SK-N-MC (cell line): ENCODE results near the gene NCOA5.

Experiments
- DNase-seq: peaks from one replicate; pipeline ENCODE4 v3.0.0-alpha.2; 2011; ENCODE audit warnings: low read depth, low spot score
- H3K27ac ChIP-seq: fragments of 200-600 bp; sonication (generic); 2 replicates; pipeline ENCODE4 v1.5.1; 2016; ENCODE audit warnings: mixed run types
- H3K36me3 ChIP-seq: fragments of 200-600 bp; sonication (generic); 2 replicates; pipeline ENCODE4 v1.6.1; 2017; ENCODE audit warnings: antibody characterized with exemption, low read length, mixed read lengths; ENCODE audit not compliant: insufficient read depth
- H3K4me3 ChIP-seq: fragments of 200-600 bp; sonication (generic); 2 replicates; pipeline ENCODE4 v1.5.1; 2016
- H3K9ac ChIP-seq: fragments of 200-600 bp; sonication (generic); 2 replicates; pipeline ENCODE4 v1.8.0; 2017; ENCODE audit warnings: mixed run types, mixed read lengths; ENCODE audit not compliant: insufficient read length
- H3K9me3 ChIP-seq: fragments of 200-600 bp; sonication (generic); 2 replicates; pipeline ENCODE4 v1.6.1; 2017; ENCODE audit warnings: low read depth, mild to moderate bottlenecking, antibody characterized with exemption, low read length, moderate library complexity, mixed read lengths
- EZH2 ChIP-seq: fragments of 200-600 bp; sonication (generic); IDR thresholded peaks from one replicate; pipeline ENCODE4 v1.6.1; 2017; ENCODE audit warnings: antibody characterized with exemption
- FOXP2 ChIP-seq: optimal IDR thresholded peaks from 2 replicates; pipeline ENCODE3; 2011; ENCODE audit warnings: mild to moderate bottlenecking, moderate library complexity; ENCODE audit not compliant: insufficient read depth; ENCODE audit errors: extremely low read length, control extremely low read depth
- POLR2AphosphoS5 ChIP-seq: IDR thresholded peaks from 2 replicates; pipeline ENCODE4 v1.6.1; 2012; ENCODE audit warnings: mild to moderate bottlenecking, low read depth, low read length, borderline replicate concordance

The NCOA5 gene

DNA sequence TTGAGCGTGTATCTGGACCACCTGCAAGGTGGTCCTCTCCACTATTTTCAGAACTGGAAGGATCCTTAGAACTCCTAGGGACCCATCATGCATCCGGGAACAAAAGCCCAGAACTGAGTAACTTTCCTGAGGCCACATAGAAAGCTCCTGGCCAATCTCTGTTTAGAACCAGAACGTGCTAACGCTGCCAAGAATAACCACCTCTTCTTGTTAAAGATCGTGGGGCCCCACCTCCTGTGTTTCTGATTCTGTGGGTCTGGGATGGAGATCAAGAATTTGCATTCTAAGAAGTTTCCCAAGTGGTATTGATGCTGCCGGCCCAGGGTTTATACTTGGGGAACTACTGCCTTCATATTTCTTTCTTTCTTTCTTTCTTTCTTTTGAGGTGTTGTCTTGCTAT lies 41.6 kb upstream of the NCOA5 start:
- Histone ChIP-seq H3K9ac (no peak overlapping the region), H3K36me3 (no peaks in the 10 kb centered on the region), H3K9me3 (no peaks in the 10 kb centered on the region), H3K4me3 (no peak overlapping the region), H3K27ac (no peak overlapping the region)
- no peak for DNase-seq
- TF ChIP-seq EZH2 (no peak), FOXP2 (no peak), POLR2AphosphoS5 (no peak)

DNA sequence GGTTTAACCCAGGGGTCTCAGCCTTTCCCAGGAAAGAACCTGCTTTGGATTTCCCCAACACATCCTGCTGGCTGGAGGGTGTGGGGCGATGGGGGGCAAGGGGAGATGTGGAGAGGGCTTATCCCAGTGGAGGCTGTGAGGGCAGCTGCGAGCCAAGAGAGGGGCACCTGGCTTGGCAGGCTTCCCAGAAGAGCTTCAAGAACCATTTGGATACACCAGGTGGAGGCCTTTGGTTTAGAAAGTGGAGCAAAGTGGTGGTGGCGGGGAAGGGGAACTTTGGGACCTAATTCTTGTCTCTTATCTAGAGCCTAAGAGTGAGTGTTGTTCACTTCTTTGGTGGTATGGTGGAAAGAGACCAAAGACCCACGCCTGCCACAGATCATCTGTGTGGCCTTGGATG lies 40.8 kb upstream of the NCOA5 start:
- Histone ChIP-seq H3K36me3 (no peaks in the 10 kb centered on the region), H3K4me3 (no peak overlapping the region), H3K9me3 (no peaks in the 10 kb centered on the region), H3K27ac (no peak overlapping the region), H3K9ac (no peak overlapping the region)
- no peak for TF ChIP-seq EZH2
- TF ChIP-seq POLR2AphosphoS5, result no peak
- no peak for TF ChIP-seq FOXP2
- no peak for DNase-seq

DNA sequence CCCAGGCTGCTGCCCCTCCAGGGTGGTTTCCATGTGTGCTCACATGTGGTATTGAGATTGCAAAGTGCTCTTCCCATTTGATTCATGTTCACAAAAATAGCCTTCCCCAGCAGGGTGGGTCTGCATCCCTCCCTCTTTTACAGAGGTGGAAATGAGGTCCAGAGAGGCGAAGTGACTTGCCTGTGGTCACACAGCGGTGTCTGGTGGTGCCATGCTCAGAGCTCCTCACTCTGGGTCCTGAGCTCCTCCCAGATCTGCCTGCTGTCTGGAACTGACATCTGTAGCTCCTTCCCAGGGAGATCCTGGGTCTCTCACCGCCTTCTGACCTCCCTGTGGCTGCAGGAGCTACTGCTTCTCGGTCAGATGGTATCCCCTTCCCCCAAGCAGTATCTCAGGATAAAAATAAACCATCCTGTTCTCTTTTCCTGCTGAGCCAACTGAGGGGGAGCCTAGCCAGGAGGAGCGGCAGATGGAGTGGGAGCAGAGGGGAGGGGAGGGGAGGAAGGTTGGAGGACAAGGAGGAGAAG lies 40.3 kb upstream of the NCOA5 start:
- TF ChIP-seq EZH2 (no peak), POLR2AphosphoS5 (no peak), FOXP2 (no peak)
- no peak overlapping the region for H3K4me3 ChIP-seq
- no peaks in the 10 kb centered on the region for H3K9me3 ChIP-seq
- no peak for DNase-seq
- no peaks in the 10 kb centered on the region for H3K36me3 ChIP-seq
- H3K9ac ChIP-seq, result no peak overlapping the region
- H3K27ac ChIP-seq, result no peak overlapping the region

DNA sequence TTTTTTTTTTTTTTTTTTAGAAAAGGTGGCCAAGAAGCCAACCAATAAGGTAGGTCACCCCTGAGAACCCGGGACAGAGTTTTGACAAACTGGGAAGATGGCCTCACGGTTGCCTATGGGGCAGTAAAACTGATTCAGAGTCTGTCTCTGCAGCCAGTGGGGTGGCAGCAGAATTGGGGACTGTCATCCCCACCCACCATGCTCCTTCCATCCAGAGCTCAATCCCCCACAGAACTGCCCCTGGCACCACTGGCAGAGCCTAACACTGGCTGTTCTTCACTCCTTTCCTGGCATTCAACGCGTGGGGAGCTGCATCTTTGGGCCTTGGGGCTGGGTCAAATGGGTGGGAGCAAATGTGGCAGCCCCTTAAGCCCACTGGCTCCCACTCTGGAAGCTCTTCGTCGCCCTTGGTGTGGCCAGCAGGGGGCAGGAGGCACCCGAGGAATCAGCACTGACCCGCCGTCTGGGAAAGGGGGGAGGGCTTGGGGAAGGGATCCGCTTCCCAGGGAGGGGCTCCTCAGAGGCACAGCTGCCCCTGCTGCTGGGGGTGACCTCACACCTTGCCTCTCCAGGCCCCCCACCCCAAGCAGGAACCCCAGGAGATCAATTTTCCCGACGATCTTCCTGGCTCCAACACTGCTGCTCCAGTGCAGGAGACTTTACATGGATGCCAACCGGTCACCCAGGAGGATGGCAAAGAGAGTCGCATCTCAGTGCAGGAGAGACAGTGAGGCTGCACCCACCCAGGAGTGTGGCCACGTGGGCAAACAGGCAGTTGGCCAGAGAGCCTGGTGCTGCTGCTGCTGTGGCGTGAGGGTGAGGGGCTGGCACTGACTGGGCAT lies 38.8 kb upstream of the NCOA5 start:
- H3K9me3 ChIP-seq, result no peaks in the 10 kb centered on the region
- H3K36me3 ChIP-seq, result no peaks in the 10 kb centered on the region
- no peak overlapping the region for H3K4me3 ChIP-seq
- H3K9ac ChIP-seq, result no peak overlapping the region
- TF ChIP-seq FOXP2 (no peak), EZH2 (no peak)
- no peak for DNase-seq
- H3K27ac ChIP-seq, result no peak overlapping the region

DNA sequence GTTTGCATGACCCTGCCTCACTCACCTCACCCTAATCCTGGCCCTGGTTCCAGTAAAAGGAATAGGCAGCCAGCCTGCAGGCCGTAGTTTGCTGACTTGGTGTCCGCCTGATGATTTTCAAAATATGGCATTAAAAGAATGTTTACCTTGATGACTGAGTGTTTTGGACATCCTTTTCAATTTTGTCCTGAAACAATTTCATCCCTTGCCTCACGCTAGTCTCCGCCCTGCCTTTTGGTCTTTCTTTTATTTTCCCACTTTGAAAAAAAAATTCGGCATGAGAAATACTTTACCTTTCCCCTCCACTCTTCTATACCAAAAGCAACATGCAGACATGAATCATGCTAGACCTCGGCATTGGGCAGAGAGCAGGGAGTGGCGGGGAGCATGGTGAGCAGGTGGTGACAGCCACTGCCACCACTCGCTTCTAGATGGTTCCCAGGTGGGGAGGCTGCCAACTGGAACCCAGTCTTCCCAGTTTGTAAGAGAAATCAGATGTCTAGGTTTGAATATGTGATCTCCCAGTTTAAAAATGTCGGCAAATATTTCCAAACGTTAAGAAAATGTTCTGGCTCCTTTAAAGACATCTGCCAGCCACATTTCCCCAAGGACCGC lies 37.7 kb upstream of the NCOA5 start:
- no peak for DNase-seq

DNA sequence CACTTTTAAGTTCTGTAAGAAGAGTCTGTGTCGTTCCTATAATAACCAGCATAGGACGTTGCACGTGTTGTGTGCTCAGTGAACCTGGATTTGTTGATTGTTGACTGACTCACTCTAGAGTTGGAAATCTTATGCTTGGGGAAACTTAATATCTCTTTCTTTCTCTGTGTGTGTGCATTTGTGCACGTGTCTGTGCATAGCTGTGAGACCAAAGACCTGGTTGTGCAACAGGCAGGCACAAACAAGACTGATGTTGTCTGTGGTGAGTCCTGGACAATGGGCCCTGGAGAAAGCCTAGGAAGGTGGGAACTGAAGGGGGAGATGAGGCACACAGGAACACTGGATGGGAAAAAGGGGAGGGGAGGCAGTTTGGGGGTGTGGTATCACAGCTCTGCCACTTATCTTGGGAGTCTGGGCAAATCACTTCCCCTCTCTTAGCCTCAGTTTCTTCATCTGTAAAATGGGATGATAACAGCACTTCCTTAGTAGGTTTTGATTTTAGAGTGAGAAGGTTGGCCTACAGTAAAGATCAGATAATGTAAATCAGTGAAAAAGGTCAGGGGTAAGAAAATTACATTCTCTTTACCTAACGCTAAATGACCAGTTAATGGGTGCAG lies 36.8 kb upstream of the NCOA5 start:
- Histone ChIP-seq H3K36me3 (no peaks in the 10 kb centered on the region), H3K4me3 (no peak overlapping the region), H3K9ac (no peak overlapping the region), H3K27ac (no peak overlapping the region), H3K9me3 (no peaks in the 10 kb centered on the region)
- no peak for DNase-seq
- TF ChIP-seq FOXP2, result no peak
- TF ChIP-seq EZH2, result no peak
- no peak for TF ChIP-seq POLR2AphosphoS5

More for the DNA sequence above, 37.7 kb upstream of the NCOA5 start:
- H3K36me3 ChIP-seq, result no peaks in the 10 kb centered on the region
- H3K9ac ChIP-seq, result no peak overlapping the region
- TF ChIP-seq FOXP2, result no peak
- no peak for TF ChIP-seq POLR2AphosphoS5
- no peak for TF ChIP-seq EZH2
- H3K27ac ChIP-seq, result no peak overlapping the region
- no peaks in the 10 kb centered on the region for H3K9me3 ChIP-seq
- no peak overlapping the region for H3K4me3 ChIP-seq

DNA sequence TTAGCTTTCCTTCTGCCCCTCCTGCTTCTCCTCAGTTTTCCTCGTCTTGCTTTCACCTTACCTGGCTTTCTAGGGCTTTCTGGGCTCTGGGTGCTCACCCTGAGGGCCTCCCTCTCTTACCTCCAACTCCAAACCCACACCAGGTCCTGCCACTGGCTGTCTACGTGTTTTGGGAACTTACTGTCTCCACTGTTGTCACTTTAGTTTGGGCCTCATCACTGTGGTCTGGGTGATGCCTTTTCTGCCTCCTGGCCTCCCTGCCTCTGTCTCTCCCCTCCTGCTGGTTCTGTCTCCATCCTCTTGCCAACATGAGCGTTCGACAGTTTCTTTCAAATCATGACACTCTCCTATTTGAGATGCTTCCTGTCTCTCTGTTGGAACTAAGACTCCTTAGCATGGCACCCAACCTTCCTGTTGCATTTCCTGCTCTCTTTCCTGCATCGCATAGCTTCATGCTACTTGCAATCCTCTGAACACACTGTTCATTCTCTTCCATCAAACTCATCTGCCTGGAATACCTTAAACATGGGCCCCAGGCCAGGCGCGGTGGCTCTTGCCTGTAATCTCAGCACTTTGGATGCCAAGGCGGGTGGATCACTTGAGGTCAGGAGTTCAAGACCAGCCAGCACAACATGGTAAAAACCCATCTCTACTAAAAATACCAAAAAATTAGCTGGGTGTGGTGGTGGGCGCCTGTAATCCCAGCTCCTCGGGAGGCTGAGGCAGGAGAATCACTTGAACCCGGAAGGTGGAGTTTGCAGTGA lies 33.9 kb upstream of the NCOA5 start:
- no peak overlapping the region for H3K9ac ChIP-seq
- no peak for DNase-seq
- no peaks in the 10 kb centered on the region for H3K36me3 ChIP-seq
- no peak overlapping the region for H3K4me3 ChIP-seq
- no peaks in the 10 kb centered on the region for H3K9me3 ChIP-seq
- H3K27ac ChIP-seq, result no peak overlapping the region
- no peak for TF ChIP-seq EZH2
